GM21737 (cell line): ENCODE measurements around the gene VEGFB.

Experiments used
- ATAC-seq: cut with Tn5 transposase; IDR thresholded peaks from one replicate; pipeline ENCODE4 v1.9.1; 2021; ENCODE audit warnings: mild to moderate bottlenecking, moderate library complexity; ENCODE audit not compliant: unreplicated experiment

Gene VEGFB

DNA sequence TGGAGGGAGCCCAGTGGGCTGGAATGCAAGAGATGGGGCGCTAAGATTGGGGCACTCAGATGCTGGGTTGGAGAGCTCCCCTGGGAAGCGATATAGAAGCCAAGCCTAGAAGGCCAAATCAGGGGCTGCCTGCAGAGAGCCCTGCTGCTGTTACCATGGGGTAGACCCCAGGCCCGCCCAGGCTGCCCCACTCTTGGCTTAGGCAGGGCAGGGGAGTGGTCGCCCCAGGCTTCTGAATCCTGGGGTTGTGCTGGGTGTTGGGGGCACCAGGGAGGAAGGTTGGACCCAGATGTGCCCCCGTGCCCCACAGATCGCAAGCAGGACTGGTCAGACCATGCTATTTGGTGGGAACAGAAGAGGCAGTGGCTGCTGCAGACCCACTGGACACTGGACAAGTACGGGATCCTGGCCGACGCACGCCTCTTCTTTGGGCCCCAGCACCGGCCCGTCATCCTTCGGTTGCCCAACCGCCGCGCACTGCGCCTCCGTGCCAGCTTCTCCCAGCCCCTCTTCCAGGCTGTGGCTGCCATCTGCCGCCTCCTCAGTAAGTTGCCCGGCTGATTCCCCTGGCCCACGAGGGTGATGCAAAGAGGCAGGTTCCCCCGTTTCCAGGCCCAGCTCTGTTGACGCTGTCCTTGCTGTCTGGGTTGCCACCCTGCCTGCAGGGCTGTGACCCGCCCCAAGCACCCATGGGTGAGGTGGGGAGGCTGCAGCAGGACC is 23.9 kb upstream of the VEGFB start:
- ATAC-seq = no peak

DNA sequence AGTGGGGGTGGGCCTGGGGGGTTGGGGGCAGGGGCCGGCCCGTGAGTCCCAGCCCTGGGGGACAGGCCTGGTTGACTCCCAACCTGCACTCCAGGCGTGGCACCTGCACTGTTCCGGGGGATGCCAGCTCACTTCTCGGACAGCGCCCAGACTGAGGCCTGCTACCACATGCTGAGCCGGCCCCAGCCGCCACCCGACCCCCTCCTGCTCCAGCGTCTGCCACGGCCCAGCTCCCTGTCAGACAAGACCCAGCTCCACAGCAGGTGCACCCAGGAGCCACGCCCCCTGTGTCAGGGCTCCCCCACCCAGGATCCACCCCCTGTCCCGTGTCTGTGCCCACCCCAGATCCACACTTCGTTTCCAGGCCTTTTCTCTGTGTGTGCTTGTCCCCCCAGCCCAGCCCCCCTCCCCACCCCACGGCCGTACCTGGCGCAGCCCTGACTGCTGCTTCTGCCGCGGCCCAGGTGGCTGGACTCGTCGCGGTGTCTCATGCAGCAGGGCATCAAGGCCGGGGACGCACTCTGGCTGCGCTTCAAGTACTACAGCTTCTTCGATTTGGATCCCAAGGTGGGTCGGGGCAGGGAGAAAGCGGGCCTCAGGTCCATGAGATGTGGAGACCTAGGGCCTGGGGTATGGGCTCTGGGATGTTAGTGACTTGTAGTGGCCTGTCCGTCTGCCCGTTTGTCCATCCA is 23.1 kb upstream of the VEGFB start:
- no peak for ATAC-seq

DNA sequence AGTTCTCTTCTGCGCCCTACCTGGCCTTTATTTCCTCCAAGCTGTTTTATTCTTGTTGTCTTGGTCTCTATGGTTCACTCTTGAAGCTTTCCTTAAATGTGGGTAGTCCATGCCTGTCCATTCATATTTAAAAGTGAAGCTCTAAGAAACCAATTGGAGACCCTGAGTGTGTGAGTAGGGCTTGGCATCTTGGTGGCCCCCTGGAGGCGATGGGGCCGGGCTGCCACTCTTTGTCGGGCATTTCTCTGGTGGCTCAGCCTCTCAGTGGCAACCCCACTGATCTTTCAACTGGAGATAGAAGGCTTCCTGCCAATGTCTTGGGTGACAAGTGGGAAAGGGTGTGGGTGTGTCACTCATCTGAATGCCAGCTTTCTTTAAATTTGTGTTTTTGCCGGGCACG is 17.5 kb upstream of the VEGFB start:
- ATAC-seq = no peak

DNA sequence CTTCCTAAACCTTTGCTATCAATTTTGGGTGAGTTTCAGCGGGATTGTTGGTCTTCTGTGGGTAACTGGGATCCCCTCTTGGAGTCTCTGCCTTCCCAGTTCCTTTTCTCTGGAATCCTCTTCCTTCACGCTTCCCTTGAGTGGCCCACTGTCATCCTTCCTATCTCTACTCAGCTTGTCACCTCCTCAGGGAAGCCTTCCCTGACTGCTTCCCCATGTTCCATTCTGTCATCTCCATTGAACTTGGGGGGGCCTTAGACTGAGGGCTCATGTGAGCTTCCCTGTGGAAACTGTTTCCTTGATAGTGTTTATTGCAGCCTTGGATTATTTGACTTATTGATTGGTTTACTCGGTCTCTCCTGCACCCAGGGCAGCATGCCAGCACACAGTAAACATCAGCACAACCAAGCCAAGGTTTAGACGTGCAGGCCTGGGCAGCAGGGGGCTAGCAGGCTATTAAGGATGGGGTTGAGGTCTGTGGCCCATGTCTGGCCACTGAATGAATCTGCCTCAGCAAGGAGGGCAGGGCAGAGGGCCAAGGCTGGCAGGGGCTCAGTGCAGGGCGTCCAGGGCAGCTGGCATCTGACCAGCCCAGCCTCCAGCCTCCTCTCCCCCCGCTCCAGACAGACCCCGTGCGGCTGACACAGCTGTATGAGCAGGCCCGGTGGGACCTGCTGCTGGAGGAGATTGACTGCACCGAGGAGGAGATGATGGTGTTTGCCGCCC is 15.6 kb upstream of the VEGFB start:
- ATAC-seq = no peak

DNA sequence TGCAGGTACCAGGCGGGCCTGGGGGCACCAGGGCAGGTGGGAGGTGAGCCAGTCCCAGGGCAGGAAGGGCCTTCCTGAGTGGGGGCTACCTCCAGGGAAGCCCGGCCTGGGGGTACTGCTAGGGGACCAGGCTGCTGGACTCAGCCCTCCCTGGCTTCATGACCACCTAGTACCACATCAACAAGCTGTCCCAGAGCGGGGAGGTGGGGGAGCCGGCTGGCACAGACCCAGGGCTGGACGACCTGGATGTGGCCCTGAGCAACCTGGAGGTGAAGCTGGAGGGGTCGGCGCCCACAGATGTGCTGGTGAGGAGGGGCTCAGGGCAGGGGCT is 15.1 kb upstream of the VEGFB start:
- no peak for ATAC-seq

DNA sequence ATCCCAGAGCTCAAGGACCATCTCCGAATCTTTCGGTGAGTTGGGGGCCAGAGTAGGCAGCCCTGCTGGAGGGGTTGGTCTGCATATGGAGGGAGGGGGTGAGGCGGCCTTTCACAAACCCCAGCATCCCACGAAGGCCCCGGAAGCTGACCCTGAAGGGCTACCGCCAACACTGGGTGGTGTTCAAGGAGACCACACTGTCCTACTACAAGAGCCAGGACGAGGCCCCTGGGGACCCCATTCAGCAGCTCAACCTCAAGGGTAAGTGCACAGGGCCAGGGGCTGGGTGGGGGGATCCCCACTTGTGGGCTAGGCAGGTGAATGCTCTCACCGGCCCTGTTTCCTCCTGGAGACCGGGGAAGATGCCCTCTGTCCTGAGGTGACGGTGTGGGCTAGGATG is 14.6 kb upstream of the VEGFB start:
- no peak for ATAC-seq

DNA sequence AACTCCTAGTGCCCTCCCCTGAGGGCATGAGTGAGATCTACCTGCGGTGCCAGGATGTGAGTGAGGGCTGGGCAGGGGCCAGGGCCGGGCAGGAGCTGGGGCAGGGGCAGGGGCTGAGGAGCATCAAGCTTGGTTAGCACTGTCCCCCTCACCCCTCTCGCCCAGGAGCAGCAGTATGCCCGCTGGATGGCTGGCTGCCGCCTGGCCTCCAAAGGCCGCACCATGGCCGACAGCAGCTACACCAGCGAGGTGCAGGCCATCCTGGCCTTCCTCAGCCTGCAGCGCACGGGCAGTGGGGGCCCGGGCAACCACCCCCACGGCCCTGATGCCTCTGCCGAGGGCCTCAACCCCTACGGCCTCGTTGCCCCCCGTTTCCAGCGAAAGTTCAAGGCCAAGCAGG is 14.1 kb upstream of the VEGFB start:
- ATAC-seq = no peak

DNA sequence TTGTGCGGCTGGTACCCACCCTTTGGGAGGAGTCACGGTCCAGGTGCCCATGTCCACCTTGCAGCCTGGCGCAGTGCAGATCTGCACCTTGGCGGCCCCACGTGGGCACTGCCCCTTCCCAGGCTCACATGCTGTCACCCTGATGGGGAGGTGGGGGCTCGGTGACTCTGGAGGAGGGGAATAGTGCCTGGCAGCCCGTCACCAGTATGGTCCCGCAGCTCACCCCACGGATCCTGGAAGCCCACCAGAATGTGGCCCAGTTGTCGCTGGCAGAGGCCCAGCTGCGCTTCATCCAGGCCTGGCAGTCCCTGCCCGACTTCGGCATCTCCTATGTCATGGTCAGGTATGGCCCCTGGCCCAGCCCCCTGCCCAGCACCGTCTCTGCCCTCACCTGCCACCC is 13.6 kb upstream of the VEGFB start:
- no peak for ATAC-seq

DNA sequence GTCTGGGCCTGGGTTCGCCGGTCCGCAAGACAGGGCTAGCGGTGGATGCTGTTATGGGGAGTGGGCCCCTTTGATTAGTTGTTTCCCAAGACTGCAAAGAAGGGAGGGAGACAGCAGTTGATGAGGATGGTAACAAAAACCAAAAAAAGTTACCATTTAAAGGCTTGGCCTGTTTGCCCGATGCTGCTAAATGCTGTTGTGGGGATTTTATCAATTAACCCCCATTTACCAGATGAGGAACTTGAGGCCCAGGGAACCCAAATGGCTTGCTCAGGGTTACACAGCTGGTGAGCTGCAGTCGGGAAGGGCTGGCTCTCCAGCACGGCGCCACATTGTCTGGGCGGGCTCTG is 11.8 kb upstream of the VEGFB start:
- no peak for ATAC-seq

DNA sequence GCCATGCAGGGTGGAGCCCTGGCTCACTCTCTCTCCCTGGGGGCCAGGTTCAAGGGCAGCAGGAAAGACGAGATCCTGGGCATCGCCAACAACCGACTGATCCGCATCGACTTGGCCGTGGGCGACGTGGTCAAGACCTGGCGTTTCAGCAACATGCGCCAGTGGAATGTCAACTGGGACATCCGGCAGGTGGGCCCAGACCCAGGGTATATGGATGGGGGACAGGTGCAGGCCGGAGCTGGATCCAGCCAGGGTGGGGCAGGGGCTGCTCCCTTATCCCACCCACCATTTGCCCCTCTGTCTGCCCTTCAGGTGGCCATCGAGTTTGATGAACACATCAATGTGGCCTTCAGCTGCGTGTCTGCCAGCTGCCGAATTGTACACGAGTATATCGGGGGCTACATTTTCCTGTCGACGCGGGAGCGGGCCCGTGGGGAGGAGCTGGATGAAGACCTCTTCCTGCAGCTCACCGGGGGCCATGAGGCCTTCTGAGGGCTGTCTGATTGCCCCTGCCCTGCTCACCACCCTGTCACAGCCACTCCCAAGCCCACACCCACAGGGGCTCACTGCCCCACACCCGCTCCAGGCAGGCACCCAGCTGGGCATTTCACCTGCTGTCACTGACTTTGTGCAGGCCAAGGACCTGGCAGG is 11.3 kb upstream of the VEGFB start:
- no peak for ATAC-seq

DNA sequence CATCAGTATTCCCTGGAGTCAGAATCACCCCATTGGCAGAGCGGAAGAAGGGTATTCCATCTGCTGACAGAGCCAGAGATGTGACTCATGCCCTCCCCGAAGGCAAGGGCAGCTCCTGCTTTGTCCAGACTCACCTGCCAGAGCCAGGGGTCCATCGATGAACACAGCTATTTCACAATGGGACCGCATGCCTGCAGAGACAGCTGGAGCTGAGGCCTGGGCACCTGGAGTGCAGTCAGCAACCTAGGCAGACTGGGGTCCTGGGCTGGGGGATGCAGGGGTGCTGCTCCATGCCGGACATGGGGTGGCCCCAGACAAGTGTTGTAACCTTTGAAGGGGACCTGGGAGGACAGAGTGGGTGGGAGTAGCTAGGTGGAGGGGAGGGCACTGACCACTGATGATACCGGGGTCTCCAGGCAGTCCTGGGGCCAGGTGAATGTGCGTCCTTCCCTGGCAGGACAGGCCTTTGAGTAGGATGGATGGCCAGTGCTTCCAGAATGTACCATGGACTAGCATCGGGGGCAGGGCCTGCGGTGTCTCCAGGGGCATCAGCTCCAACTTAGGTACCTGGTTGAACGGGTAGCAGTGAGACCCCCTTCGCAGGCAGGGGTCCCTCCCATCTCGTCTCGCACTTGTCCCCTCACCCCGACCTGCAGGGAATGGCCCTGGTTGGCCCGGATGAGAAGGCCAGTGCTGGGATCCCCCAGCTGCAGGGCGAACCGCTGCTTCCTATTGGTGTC is 10.1 kb upstream of the VEGFB start:
- ATAC-seq = no peak

DNA sequence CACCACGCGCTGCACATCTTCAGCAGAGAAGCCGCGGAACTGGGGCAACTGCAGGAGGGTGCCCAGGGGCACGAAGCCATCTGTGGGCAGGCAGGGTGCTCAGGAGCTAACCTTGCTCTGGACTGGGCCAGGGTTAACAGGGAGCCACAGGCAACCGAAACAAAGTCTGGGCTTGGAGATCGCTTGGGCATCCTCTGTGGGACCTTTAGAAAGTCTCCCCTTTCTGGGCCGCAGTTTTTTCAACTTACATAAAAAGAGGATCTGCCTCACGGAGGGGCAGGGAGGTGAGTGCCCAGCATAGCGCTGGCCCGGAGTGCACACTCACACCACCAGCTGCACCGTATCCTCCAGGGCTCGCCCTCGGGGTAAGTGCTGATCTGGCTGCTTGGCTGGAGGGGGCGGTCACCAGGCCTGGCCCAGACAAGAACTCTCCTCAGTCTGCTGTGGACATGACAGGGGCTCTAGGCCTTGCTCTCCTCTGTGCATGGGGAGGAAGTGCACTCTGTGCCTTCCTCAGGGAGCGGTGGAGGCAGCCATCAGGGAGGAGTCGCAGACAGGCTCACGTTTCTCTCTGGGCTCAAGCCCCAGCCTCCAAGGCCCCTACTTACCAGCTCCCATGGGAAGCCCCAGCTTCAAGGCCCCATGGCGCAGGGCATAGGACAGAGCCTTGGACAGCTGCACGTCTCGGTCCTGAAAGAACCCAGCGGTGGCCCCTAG is 9.3 kb upstream of the VEGFB start:
- no peak for ATAC-seq

DNA sequence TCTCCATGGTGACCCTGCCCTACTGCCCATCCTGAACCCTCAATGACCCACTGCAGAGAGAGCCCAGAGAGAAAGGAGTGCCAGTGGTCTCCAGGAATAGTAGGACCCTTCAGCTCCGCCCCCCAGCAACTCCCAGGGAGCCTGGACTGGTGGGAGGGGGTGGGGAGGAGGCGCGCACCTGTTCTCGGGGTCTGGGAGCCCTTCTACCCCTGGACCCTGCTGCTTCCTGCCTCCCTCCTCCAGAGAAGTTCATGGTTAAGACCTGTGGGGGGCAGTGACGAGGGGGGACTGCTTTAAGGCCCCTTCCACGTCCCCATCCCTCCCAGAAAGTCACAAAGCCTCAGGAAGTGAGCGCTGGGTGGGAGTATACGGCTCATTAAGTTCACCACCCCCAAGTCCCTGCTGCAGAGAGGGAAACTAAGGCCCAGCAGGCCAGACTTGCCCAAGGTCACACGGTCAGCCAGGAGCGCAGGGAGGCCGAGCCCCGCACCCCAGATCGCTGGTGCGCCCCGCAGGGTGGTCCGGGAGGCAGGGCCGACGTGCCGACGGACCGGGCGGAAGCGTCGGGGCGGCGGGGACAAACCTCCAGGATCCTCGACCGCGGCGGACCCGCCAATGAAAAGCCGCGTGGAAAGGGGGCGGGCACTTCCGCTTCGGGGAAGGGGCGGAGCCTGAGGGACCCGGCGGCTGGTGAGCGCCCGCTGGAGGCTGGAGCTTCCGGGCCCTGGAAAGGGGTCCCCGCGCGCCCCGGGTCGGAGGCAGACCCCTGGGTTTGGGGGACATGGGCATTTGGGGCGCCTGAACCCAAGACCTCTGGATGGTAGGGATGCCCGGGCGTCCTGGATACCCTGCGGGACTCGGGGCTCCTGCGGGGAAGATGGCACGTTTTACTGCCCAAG is 8.5 kb upstream of the VEGFB start, which contains the start of the genes NUDT22 and TRPT1:
TSS of gene NUDT22 (plus strand) at position 667 of the 899 bp plus-strand sequence. CDS start 379 bp downstream, outside the sequence.
TSS of gene TRPT1 (minus strand) at position 579 of the 899 bp plus-strand sequence. CDS start at position 253, 326 bp downstream.
- ATAC-seq = peak; percentile 42

DNA sequence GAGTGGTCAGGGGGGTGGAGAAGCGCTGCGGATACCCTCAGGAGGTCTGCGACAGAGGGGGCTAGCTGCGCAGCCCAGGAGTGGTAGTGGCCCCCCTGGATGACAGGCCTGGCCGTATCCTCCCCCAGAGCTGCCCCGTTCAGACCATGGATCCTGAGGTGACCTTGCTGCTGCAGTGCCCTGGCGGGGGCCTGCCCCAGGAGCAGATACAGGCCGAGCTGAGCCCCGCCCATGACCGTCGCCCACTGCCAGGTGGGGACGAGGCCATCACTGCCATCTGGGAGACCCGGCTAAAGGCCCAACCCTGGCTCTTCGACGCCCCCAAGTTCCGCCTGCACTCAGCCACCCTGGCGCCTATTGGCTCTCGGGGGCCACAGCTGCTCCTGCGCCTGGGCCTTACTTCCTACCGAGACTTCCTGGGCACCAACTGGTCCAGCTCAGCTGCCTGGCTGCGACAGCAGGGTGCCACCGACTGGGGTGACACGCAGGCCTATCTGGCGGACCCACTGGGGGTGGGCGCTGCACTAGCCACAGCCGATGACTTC is 7.8 kb upstream of the VEGFB start:
- no peak for ATAC-seq

DNA sequence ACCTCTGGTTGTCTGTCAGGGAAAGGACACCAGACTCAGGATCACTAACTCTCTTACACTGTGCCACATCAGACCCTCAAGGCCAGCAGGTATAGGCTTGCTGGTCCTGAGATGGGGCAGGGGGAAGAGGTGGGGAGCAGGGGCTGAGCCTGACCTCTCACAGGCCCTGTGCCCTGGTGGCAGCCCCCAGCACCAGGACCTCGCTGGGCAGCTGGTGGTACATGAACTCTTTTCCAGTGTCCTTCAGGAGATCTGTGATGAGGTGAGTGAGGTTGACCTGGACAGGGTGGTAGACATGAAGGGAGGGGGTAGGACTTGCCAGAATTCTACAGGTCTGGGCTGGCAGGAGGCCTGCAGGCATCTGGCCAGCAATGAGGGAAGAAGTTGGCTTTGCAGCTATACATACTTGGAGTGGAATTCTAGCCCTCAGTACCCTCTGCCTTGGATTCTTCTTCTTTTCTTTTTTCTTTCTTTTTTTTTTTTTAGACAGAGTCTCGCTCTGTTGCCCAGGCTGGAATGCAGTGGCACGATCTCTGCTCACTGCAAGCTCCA is 6.9 kb upstream of the VEGFB start:
- ATAC-seq = no peak

DNA sequence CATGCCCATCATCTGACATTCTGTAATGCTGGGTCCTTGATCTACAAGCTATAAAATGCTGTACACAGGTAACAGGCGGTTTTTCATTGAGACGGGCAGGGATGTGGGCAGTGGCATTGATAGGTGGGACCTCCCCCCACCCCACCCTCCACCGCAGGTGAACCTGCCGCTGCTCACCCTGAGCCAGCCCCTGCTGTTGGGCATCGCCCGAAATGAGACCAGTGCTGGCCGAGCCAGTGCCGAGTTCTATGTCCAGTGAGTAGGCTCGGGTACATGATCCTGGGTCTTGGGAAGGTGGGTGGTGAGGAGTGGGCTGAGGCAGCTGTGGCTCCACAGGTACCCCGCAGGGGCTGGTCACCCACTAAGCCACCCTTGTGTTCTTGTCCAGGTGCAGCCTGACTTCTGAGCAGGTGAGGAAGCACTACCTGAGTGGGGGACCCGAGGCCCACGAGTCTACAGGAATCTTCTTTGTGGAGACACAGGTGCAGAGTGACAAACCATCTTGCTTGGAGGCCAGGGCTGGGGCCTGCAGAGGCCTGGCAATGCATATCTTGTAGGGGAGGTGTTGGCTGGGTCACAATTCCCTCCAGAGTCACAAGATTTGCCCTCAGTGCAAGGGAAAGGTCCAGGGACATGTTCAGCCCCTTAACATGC is 5.2 kb upstream of the VEGFB start:
- no peak for ATAC-seq

DNA sequence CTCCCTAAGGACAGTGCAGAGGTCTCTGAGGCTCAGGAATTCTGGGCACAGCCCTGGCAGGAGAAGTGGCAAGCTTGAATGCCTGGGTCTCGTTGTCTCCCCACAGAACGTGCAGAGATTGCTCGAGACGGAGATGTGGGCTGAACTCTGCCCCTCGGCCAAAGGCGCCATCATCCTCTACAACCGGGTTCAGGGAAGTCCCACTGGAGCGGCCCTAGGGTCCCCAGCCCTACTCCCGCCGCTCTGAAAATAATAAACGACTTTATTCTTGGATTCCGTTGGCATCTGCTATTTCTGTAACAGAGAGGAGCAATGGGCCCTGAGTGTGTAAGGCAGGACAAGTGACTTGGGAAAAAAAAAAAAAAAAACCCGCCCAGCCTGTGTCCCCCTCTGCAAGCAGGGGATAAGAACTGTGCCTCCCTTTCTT is 4.6 kb upstream of the VEGFB start:
- no peak for ATAC-seq
